Suprapubic skin (tissue), 4 donors: Measurements from ENCODE around the gene SLC5A12. TPM values are rescaled to one million over a fixed set of nuclear protein-coding genes. Genes with fewer than 3 reads are reported as not detected.

ENCODE experiments used
- DNase-seq, 2 donors: peaks; one replicate each; pipeline ENCODE4 v3.0.0-alpha.2; 2019; ENCODE audit warnings: low spot score in 2 of 2
- H3K27ac ChIP-seq: fragments of 200-600 bp; sonication (generic); one replicate; pipeline ENCODE4 v1.5.1; 2019
- H3K27me3 ChIP-seq: fragments of 200-600 bp; sonication (generic); one replicate; pipeline ENCODE4 v1.5.1; 2019
- H3K36me3 ChIP-seq: fragments of 200-600 bp; sonication (generic); one replicate; pipeline ENCODE4 v1.5.1; 2019
- H3K4me1 ChIP-seq: fragments of 200-600 bp; sonication (generic); one replicate; pipeline ENCODE4 v1.5.1; 2019
- H3K4me3 ChIP-seq: fragments of 200-600 bp; sonication (generic); one replicate; pipeline ENCODE4 v1.5.1; 2019; ENCODE audit warnings: mild to moderate bottlenecking
- H3K9me3 ChIP-seq: fragments of 200-600 bp; sonication (generic); one replicate; pipeline ENCODE4 v1.5.1; 2019
- EP300 ChIP-seq: sonication (generic); formaldehyde crosslinking; IDR thresholded peaks from one replicate; pipeline ENCODE4 v1.6.1; 2017; ENCODE audit warnings: antibody characterized with exemption
- POLR2A ChIP-seq, 2 donors: fragments of 450-650 bp; IDR thresholded peaks; one replicate each; pipeline ENCODE4 v1.6.1; 2017; ENCODE audit warnings: antibody characterized with exemption in 2 of 2, mild to moderate bottlenecking in 2 of 2, moderate library complexity in 2 of 2
- POLR2AphosphoS5 ChIP-seq, 3 donors: sonication (generic); formaldehyde crosslinking; IDR thresholded peaks; one replicate each; pipeline ENCODE4 v1.6.1; 2017; ENCODE audit warnings: antibody characterized with exemption in 3 of 3
- WGBS: methylation state at CpG from one replicate; pipeline ENCODE4 v1.1.5; 2018; 5-methylcytosine and 5-hydroxymethylcytosine counted together
- total RNA-seq, 4 donors: library from RNA; depleted of rRNA; stranded (reverse); fragments of >200 nt; gene quantifications; one replicate each; pipeline ENCODE4 v1.1.0, GENCODE V29; 2016
- TF ChIP-seq, protein P1 (sequence below), 2 donors: fragments of 200-600 bp in 1 of 2; fragments of 450-650 bp in 1 of 2; sonication (generic) in 1 of 2; IDR thresholded peaks; one replicate each; pipeline ENCODE4 v1.5.1; 2016 to 2019; ENCODE audit warnings: antibody characterized with exemption in 2 of 2, mild to moderate bottlenecking in 1 of 2, moderate library complexity in 1 of 2

The SLC5A12 gene
- total RNA-seq, 4 donors from 2014 or later, result not detected

DNA sequence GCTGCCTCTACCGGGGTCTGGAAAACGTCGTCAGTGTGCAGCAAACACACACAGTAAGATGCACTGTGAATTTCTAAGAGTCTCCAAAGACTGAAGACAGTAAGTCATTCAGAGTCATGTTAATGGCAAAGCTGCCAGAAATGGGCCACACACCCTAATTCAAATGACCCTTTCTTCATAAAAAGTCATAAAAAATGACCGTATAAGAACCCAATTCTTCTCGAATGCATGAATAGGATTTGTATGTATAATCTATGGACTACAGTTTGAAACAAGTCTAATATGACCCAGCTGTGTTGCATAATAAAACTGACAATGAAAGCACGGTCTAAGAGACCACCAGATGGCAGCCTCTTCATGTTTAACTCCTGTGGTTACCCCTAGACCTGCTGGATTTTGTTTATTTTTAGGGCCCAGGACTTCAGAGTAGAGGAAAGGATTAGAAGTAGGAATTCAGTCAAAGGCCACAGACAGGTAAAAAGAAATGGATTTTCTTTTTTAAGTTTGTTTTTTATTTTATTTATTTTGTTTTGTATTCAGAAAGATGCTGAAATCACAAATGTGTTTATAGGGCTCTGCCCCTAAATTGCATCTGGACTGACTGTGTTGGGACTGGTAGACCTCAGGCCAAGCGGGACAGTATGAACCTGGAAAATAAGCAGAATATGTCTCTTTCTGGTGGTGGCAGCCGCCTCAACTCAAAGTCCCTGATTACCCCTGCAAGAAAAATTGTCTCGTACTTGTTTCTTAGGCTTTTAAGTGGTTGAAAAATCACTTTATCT is 32.1 kb upstream of the SLC5A12 start:
- Histone ChIP-seq H3K4me1 (no peaks in the 10 kb centered on the region), H3K9me3 (no peaks in the 10 kb centered on the region), H3K27ac (no peak overlapping the region), H3K36me3 (no peaks in the 10 kb centered on the region), H3K4me3 (no peak overlapping the region), H3K27me3 (no peaks in the 10 kb centered on the region)
- 37% methylated on average over 9 of the region's 9 CpGs for WGBS
- no peak for DNase-seq
- TF ChIP-seq, protein P1, sequence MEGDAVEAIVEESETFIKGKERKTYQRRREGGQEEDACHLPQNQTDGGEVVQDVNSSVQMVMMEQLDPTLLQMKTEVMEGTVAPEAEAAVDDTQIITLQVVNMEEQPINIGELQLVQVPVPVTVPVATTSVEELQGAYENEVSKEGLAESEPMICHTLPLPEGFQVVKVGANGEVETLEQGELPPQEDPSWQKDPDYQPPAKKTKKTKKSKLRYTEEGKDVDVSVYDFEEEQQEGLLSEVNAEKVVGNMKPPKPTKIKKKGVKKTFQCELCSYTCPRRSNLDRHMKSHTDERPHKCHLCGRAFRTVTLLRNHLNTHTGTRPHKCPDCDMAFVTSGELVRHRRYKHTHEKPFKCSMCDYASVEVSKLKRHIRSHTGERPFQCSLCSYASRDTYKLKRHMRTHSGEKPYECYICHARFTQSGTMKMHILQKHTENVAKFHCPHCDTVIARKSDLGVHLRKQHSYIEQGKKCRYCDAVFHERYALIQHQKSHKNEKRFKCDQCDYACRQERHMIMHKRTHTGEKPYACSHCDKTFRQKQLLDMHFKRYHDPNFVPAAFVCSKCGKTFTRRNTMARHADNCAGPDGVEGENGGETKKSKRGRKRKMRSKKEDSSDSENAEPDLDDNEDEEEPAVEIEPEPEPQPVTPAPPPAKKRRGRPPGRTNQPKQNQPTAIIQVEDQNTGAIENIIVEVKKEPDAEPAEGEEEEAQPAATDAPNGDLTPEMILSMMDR (IDR thresholded peaks at IDR 0.05), result peak; percentile 59 to 61
- TF ChIP-seq POLR2A (IDR thresholded peaks at IDR 0.05), result no peak

DNA sequence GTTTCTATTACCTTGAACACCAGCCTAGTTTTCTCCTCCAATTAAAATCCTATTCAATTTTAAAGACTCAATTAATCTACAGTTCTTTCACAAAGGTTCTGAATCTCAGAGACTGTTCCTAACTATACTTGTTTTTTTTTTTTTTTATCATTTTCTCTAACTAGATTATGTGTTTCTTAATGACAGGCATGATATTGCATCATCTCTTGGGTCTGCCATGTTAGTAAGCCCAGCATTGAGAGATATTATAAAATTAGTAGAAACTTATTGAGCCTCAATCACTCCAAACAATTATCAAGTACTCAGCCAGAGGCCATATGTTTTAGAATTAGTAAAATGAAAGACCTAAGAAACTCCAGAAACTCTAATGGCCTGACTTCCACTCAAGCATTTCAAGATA is 28.1 kb upstream of the SLC5A12 start:
- no peaks in the 10 kb centered on the region for H3K9me3 ChIP-seq
- TF ChIP-seq EP300 (no peak), POLR2AphosphoS5 (IDR thresholded peaks at IDR 0.05) (no peak), POLR2A (IDR thresholded peaks at IDR 0.05) (no peak)
- TF ChIP-seq, protein P1 (IDR thresholded peaks at IDR 0.05), result no peak
- no peak for DNase-seq

DNA sequence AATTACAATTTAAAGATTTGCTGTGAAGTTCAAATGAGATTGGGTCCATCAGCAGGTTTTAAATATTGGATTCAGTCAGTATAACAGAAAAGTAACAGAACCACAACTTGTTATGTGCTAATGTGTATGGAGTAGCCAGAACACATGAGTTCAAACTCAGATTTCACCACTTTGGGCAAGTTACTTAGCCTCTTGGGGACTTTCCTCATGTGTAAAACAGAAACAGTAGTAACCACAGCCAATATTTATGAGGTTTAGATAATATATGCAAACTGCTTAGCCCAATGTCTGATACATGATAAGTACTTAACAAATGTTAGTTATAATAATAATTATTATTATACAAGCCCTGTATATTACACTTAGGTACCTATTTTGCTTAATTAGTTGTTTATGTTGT is 21.8 kb upstream of the SLC5A12 start:
- Histone ChIP-seq H3K27ac (no peak overlapping the region), H3K27me3 (no peaks in the 10 kb centered on the region), H3K4me3 (no peak overlapping the region), H3K4me1 (no peaks in the 10 kb centered on the region), H3K36me3 (no peaks in the 10 kb centered on the region), H3K9me3 (no peaks in the 10 kb centered on the region)
- DNase-seq, result no peak
- no peak for TF ChIP-seq POLR2A (IDR thresholded peaks at IDR 0.05)

More for the DNA sequence above, 28.1 kb upstream of the SLC5A12 start:
- H3K4me1 ChIP-seq, result no peaks in the 10 kb centered on the region
- no peak overlapping the region for H3K4me3 ChIP-seq
- no peaks in the 10 kb centered on the region for H3K36me3 ChIP-seq
- H3K27ac ChIP-seq, result no peak overlapping the region
- H3K27me3 ChIP-seq, result no peaks in the 10 kb centered on the region

DNA sequence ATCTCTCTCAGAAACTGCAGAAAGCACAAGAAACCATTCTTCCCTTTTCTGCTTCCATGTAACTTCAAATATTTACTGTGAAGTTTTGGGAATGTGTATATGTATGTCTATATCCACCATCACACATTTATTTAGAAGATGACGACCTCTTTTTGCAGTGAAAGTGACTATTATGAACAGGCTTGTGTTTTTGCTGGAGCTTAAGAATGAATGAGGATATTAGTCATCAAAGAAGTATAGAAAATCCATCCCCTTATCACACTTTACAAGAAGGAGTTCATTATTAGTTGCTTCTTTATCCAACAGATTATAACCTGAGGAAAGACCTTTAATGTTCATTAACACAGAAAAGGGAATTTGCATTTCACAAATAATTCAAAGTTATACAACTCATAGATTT is 21.1 kb upstream of the SLC5A12 start:
- TF ChIP-seq POLR2AphosphoS5 (IDR thresholded peaks at IDR 0.05) (no peak), EP300 (no peak)
- WGBS, result 73% methylated on average over 1 of the region's 1 CpG
- no peaks in the 10 kb centered on the region for H3K36me3 ChIP-seq
- DNase-seq, result no peak
- no peak overlapping the region for H3K27ac ChIP-seq
- no peaks in the 10 kb centered on the region for H3K9me3 ChIP-seq
- no peak overlapping the region for H3K4me3 ChIP-seq
- H3K4me1 ChIP-seq, result no peaks in the 10 kb centered on the region
- H3K27me3 ChIP-seq, result no peaks in the 10 kb centered on the region

DNA sequence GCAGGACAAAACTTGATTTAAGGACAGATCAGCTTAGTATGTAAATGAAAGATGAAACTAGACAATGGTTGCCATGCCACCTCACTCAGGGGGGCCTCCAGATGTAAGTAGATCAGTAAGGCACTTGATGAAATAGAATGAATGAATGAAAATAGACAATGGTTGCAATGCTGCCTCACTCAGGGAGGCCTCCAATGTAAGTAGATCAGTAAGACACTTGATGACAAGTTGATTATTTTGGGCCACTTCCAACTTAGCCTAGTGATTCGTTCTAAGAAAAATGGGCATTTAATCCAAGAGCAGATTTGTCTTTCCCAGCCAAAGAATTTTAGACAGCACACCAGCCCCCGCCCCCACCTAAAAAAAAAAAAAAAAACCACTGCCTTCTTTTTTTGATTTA is 19.2 kb upstream of the SLC5A12 start:
- no peaks in the 10 kb centered on the region for H3K27me3 ChIP-seq
- WGBS, result 20% methylated on average over 2 of the region's 2 CpGs

DNA sequence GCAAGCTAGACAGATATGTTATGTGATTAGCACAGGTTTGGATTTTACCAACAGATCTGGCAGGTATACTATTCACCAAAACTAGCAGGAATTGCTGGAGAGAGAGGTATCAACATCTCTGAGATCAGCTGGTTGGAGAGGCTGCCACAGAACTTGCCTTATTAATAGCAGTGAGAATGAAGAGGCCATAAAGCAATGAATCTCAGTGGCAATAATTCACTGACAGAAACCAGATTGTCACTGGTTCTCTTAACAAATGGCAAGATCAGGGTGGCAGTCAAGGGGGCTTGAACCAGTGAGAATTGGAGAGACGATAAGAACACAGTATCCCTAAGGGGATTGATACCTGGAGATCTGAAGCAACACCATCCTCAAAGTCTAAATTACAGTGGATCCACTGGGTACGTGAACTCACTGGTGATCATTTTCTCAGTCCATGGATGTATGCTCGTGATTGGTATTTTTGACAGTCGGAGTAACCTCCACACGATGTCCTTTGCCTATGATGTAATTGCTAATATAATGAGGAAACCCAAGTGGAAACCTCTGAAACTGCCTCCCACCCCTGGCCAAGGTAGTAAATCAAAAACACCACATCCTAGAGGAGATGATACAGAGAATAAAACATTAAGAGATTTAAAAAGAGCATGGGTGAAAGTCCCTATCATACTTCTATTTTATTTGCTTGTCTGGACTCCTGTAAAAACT is 17.7 kb upstream of the SLC5A12 start:
- 68% methylated on average over 5 of the region's 5 CpGs for WGBS

More for the DNA sequence above, 19.2 kb upstream of the SLC5A12 start:
- Histone ChIP-seq H3K36me3 (no peaks in the 10 kb centered on the region), H3K9me3 (no peaks in the 10 kb centered on the region), H3K27ac (no peak overlapping the region), H3K4me1 (no peaks in the 10 kb centered on the region), H3K4me3 (no peak overlapping the region)
- DNase-seq, result no peak
- TF ChIP-seq, protein P1 (IDR thresholded peaks at IDR 0.05), result no peak
- TF ChIP-seq POLR2A (IDR thresholded peaks at IDR 0.05) (no peak), POLR2AphosphoS5 (IDR thresholded peaks at IDR 0.05) (no peak), EP300 (no peak)

More for the DNA sequence above, 17.7 kb upstream of the SLC5A12 start:
- no peak for DNase-seq
- TF ChIP-seq, protein P1 (IDR thresholded peaks at IDR 0.05), result no peak
- TF ChIP-seq EP300, result no peak
- TF ChIP-seq POLR2A (IDR thresholded peaks at IDR 0.05), result no peak
- TF ChIP-seq POLR2AphosphoS5 (IDR thresholded peaks at IDR 0.05), result no peak
- H3K9me3 ChIP-seq, result no peaks in the 10 kb centered on the region
- no peaks in the 10 kb centered on the region for H3K27me3 ChIP-seq
- H3K36me3 ChIP-seq, result no peaks in the 10 kb centered on the region
- H3K4me3 ChIP-seq, result no peak overlapping the region
- H3K4me1 ChIP-seq, result no peaks in the 10 kb centered on the region
- H3K27ac ChIP-seq, result no peak overlapping the region
